NCI-H748 (cell line): ENCODE measurements around the gene EPHB1.
A peak's percentile ranks its signal among the peaks of the same experiment; 100 is the strongest.
"Not testable (repeated sequence)": the region's sequence is repeated elsewhere in the genome, so short reads cannot be mapped to it uniquely, and the experiment has no call there.

Experiments
- DNase-seq: peaks from one replicate; lab custom pipeline; 2025; ENCODE audit not compliant: unreplicated experiment; lab: John Stamatoyannopoulos, UW

Gene EPHB1

DNA sequence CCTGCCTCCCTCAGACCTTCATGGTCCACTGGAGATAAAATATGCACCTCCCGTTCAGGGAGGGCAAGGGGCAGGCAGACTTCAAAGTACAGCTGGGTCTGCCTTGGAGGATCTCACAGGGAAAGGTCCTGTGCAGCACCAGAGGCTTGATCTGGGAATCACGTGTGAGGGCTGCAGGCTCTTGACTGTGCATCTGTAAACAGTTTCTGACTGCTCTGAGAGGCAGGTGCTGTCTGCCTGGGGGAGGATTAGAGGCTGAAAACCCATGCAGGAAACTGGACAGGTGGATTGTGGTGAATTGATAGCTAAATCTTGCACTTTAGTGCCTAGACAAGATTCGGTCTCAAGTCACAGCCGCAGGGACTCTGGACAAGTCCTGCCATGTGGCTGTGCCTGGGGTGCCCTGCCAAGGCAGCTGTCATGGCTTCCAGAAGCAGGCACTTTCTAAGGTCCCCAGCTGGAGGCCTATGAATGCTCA lies 239.3 kb downstream of the EPHB1 start:
- DNase-seq = peak; percentile 82

GRCh38 chr3:135034891-135035440 lies 239.9 kb downstream of the EPHB1 start:
- no peak for DNase-seq

DNA sequence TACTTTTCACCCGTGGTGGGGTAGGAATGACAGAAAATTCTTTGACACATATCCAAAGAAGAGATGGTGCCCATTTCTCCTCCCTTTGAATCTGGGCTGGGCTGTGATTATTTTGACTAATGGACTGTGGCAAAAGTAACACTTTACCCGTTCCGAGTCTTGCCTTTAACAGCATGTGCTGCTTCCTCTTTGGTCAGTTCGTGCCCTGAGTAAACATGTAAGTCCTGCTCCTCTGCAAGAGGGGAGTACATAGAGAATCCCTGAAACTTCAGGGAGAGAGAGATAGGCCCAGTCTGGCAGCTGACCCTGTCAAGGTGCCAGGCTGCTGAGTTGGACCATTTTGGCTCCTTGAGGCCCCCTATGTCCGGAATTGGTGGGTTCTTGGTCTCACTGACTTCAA lies 243.1 kb downstream of the EPHB1 start:
- DNase-seq = no peak

- not testable (repeated sequence) for DNase-seq
Measured at GRCh38 chr3:135039536-135039935, 244.5 kb downstream of the EPHB1 start.

DNA sequence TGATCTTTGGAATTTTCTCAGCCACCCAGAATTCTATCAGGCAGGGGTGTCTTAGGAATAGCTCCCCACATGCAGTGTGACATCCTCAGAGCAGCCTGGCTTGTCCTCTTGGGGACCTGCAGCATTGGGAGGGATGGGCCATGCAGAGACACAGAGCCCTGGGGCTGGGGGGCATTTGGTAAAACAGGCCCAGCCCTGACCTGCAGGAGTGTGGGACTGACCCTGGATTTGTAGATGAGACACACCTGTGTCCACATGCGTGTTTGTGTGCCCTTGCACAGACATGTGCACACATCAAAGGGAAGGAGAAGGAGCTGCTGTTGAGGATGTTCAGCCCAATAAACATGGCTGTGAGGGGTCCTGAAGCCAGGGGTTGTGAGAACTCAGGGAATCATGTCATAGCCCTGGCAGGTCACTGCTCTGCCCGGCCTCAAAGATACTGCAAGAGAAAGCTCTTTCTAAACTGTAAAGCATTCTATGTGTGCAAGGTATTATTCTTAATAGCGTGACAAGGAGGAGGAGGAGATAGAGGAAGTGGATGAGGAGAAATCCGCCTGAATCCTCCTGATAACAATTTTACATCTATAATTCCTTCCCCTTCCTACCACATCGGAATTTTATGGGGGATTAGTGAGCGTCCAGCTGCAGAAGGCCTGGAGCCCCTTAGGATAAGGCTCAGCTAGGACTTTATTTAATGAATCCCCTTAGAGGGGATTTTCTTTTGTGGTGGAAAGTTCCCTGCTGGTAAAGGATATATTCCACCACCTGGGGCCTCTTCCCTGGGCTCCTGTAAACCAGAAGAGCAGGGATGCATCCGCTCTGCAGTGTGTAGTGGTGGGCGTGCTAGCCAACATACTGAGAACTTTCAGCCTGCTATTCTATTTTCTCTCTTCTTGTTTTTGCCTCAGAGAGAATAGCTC lies 245.5 kb downstream of the EPHB1 start:
- DNase-seq = no peak

DNA sequence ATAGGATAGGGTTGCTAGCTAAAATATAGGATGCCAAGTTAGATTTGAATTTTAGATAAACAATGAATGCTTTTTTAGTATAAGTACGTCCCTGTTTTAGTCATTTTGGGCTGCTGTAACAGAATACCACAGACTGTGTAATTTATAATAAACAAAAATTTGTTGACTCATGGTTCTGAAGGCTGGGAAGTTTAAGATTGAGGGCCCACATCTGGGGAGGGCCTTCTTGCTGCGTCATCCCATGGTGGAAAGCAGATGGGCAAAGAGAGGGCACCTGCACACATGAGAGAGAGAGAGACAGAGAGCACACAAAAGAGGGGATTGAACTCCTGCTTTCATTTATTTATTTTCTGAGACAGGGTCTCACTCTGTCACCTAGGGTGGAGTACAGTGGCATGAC lies 246.5 kb downstream of the EPHB1 start:
- DNase-seq = no peak

DNA sequence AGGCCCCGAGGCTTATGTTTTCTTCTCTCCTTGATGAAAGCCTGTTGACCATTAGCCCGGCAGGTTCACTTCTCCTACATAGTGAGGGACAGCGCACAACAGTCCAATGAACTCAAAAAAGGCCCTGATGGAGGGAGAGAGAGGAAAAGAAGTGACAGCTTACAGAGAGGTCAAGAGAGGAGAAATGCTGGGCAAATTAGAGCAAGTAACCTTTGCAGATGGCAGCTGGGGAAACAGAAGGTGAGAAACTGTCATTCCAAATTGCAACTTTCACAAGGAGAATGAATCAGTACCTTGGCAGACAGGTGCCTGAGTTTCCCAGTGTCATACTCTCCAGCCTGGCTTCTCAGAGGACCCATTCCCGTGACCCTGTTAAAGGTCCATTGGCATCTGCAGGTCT lies 252.0 kb downstream of the EPHB1 start:
- no peak for DNase-seq

DNA sequence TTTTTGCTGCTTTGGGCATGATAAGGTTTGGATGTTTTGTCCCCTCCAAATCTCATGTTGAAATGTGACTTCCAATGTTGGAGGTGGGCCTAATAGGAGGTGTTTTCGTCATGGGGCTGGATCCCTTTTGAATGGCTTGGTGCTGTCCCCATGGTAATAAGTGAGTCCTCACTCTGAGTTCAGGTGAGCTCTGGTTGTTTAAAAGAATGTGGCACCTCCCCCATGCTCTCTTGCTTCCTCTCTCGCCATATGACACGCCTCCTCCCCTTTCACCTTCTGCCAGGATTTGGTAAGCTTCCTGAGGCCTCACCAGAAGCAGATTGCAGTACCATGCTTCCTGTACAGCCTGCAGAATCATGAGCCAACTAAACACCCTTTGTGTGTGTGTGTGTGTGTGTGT lies 255.5 kb downstream of the EPHB1 start:
- no peak for DNase-seq

- no peak for DNase-seq
Measured at GRCh38 chr3:135051409-135051973, 256.4 kb downstream of the EPHB1 start.

GRCh38 chr3:135055449-135055848 lies 260.4 kb downstream of the EPHB1 start:
- no peak for DNase-seq

GRCh38 chr3:135056084-135056730 lies 261.1 kb downstream of the EPHB1 start:
- DNase-seq = peak; percentile 34

- no peak for DNase-seq
Measured at GRCh38 chr3:135056733-135057310, 261.8 kb downstream of the EPHB1 start.

DNA sequence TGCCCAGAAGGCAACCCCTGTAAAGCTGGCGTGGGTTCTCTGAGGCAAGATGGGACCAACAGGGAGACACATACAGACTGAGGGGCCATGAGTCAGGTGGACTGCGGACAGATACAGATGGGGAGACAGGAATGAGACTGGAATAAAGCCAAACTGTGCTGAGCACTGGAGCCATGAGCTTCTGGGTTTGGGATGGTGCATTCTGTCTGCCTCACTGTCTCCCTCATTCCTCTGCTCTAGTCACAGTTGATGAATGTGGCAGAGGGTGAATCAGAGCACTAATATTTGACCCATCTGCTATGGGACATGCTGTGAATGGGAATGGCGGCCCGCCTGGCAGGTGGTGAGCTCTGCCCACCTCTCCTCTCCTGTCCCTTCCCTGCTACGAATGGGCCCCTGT lies 262.9 kb downstream of the EPHB1 start:
- DNase-seq = no peak

DNA sequence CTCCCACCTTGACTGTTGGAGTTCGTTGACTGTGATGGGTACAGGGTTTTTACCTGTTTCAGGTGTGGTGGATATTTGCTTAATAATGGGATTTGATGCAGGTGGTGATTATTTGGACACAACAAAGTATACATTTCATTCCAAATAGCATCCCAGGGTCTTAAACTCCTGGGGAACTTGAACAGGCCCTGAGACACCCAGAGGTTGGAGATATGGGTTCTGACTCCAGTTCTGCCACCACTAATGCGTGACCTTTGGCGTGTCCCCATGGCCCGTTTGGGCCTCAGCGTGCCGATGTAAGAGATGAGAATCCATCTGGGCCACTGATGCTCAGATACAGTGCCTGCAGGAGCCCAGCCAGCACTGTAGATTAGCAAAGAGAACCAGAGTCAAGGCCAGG lies 264.5 kb downstream of the EPHB1 start:
- DNase-seq = no peak

DNA sequence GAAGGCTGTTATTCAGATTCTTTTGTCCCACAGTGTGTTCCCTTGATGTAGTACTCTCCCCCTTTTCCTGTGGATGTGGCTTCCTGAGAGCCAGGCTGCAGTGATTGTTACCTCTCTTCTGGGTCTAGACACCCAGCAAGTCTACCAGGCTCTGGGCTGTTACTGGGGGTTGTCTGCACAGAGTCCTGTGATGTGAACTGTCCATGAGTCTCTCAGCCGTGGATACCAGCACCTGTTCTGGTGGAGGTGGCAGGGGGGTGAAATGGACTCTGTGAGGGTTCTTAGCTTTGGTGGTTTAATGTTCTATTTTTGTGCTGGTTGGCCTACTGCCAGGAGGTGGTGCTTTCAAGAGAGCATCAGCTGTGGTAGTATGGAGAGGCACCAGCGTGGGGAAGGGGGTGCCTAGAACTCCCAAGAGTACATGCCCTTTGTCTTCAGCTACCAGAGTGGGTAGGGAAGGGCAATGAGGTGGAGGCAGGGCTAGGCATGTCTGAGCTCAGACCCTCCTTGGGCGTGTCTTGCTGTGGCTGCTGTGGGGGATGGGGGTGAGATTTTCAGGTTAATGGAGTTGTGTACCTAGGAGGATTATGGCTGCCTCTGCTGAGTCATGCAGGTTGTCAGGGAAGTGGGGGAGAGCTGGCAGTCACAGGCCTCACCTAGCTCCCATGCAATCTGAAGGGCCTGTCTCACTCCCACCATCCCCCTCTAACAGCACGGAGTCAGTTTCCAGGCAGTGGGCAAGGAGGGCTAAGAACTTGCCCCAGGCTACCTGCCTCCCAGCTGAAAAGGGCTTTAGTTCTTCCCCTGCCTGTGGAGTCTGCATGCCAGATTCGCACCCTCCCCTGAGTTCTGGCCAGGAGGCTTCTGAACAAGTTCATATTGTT lies 272.0 kb downstream of the EPHB1 start:
- peak; percentile 93 for DNase-seq

DNA sequence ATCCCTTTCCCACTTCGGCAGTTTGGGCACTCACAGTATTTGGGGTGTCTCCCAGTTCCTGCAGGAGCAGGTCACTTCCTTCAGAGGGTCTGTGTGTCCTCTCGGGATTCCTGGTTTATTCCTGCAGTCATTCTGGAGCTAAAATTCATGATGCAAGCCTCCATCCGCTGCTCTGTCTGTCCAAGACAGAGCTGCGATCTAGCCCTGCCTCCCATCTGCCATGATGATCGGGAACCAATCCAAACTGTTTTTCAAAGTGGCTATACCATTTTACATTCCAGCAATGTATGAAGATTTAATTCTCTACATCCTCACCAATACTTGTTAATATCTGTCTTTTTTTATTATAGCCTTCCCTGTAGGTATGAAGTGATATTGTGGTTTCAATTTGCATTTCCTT lies 273.0 kb downstream of the EPHB1 start:
- DNase-seq = no peak

- DNase-seq = no peak
Measured at GRCh38 chr3:135069406-135069805, 274.3 kb downstream of the EPHB1 start.

DNA sequence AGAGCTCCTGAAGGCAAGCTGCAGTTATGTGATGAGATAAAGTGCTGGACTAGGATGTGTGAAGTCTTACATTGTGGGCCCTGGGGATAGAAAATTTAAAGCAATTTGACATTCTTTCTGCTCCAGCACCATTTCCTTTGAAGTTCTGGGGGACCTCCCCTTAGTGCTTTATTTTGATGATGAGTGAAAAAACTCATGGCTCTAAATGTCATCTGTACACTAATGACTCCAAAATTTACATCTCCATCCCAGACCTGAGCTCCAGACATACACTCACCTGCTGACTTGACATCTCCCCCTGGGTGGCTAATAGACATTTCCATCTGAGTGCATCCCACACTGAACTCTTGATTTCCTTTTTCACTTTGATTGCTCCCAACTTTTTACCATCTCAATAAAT lies 276.4 kb downstream of the EPHB1 start:
- no peak for DNase-seq

DNA sequence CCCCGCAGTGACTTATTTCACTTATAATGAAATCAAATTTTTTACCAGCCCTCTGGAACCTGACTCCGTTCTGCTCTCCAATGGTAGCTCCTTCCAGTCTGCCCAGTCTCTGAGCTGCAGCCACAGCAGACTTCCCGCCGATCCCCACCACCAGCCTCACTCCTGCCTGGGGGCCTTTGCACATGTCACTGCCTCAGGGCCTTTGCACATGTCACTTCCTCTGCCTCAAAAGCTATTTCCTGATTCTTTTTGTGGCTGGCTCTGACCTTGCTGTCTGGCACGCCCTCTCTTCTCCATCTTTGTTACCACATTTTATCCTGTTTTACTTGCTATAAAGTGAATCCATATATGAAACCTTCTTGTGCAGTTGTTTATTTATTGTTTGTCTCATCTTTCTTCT lies 277.4 kb downstream of the EPHB1 start:
- no peak for DNase-seq

GRCh38 chr3:135075157-135075556 lies 280.1 kb downstream of the EPHB1 start:
- no peak for DNase-seq
